ENCODE data around the gene PLB1.
A peak's percentile ranks its signal among the peaks of the same experiment; 100 is the strongest.

PLB1 gene

GRCh38 chr2:28495551-28496250 is at the start of gene PLB1:
TSS of gene PLB1 (plus strand) at chr2:28496060. CDS start at chr2:28496115, 55 bp downstream.
- no peak for DNase-seq

- no peak for DNase-seq
These were observed 49.3 kb upstream of the PLB1 start for GRCh38 chr2:28446531-28446930.

- no peak for DNase-seq
These were observed 48.8 kb upstream of the PLB1 start for GRCh38 chr2:28447086-28447485.

GRCh38 chr2:28447943-28448792 is 47.7 kb upstream of the PLB1 start:
- DNase-seq = no peak

- no peak for DNase-seq
These were observed 47.1 kb upstream of the PLB1 start for GRCh38 chr2:28448793-28449100.

- DNase-seq = no peak
These were observed 46.8 kb upstream of the PLB1 start for GRCh38 chr2:28449126-28449487.

GRCh38 chr2:28449488-28450395 is 46.1 kb upstream of the PLB1 start:
- DNase-seq = no peak

GRCh38 chr2:28450901-28451565 is 44.8 kb upstream of the PLB1 start:
- DNase-seq = no peak

- no peak for DNase-seq
These were observed 43.9 kb upstream of the PLB1 start for GRCh38 chr2:28451793-28452533.

- DNase-seq = peak; percentile 61
These were observed 43.3 kb upstream of the PLB1 start for GRCh38 chr2:28452534-28453081.

GRCh38 chr2:28453396-28453795 is 42.5 kb upstream of the PLB1 start:
- no peak for DNase-seq

GRCh38 chr2:28454016-28454930 is 41.6 kb upstream of the PLB1 start:
- no peak for DNase-seq

- no peak for DNase-seq
These were observed 38.6 kb upstream of the PLB1 start for GRCh38 chr2:28457237-28457636.

- no peak for DNase-seq
These were observed 34.8 kb upstream of the PLB1 start for GRCh38 chr2:28461056-28461455.

- DNase-seq = no peak
These were observed 33.7 kb upstream of the PLB1 start for GRCh38 chr2:28462122-28462521.

- DNase-seq = no peak
These were observed 32.5 kb upstream of the PLB1 start for GRCh38 chr2:28463211-28463816.

GRCh38 chr2:28463893-28464292 is 32.0 kb upstream of the PLB1 start:
- no peak for DNase-seq

GRCh38 chr2:28465148-28465885 is 30.5 kb upstream of the PLB1 start:
- DNase-seq = no peak

GRCh38 chr2:28469304-28469703 is 26.6 kb upstream of the PLB1 start:
- no peak for DNase-seq
